HEK293T (cell line): ENCODE data around the gene IPO9.

ENCODE experiments used
- CTCF ChIA-PET: fragments of 350-600 bp; formaldehyde crosslinking; extraction: SDS; loops from one replicate; lab custom pipeline; 2021; ENCODE audit warnings: antibody characterized with exemption, inconsistent platforms; lab: Yijun Ruan, JAX
- POLR2A ChIA-PET: fragments of 350-600 bp; formaldehyde crosslinking; extraction: SDS; loops from one replicate; lab custom pipeline; 2020; ENCODE audit warnings: antibody characterized with exemption, inconsistent platforms; lab: Yijun Ruan, JAX
- DNase-seq: peaks from one replicate; pipeline ENCODE4 v3.0.0; 2012; ENCODE audit warnings: mixed read lengths; ENCODE audit errors: extremely low spot score
- ARNT ChIP-seq: fragments of 450-650 bp; IDR thresholded peaks from 2 replicates; pipeline ENCODE4 v1.6.1; 2017; ENCODE audit warnings: mild to moderate bottlenecking
- BHLHE40 ChIP-seq: fragments of 450-650 bp; IDR thresholded peaks from 2 replicates; pipeline ENCODE4 v1.6.1; 2016; ENCODE audit warnings: mild to moderate bottlenecking, moderate library complexity, borderline replicate concordance
- CTBP1 ChIP-seq: fragments of 450-650 bp; IDR thresholded peaks from 2 replicates; pipeline ENCODE4 v1.6.1; 2016; ENCODE audit warnings: borderline replicate concordance
- ELF4 ChIP-seq: fragments of 450-650 bp; IDR thresholded peaks from 2 replicates; pipeline ENCODE4 v1.6.1; 2017; ENCODE audit warnings: antibody characterized with exemption
- FOXA1 ChIP-seq: fragments of 450-650 bp; IDR thresholded peaks from 2 replicates; pipeline ENCODE4 v1.6.1; 2016; ENCODE audit warnings: mild to moderate bottlenecking
- FOXK2 ChIP-seq: fragments of 450-650 bp; IDR thresholded peaks from 2 replicates; pipeline ENCODE4 v1.6.1; 2016; ENCODE audit warnings: mild to moderate bottlenecking
- FOXM1 ChIP-seq: fragments of 450-650 bp; IDR thresholded peaks from 2 replicates; pipeline ENCODE4 v1.6.1; 2017; ENCODE audit warnings: mild to moderate bottlenecking, borderline replicate concordance
- HDGF ChIP-seq: fragments of 450-650 bp; IDR thresholded peaks from 2 replicates; pipeline ENCODE4 v1.6.1; 2017; ENCODE audit warnings: antibody characterized with exemption, borderline replicate concordance
- L3MBTL2 ChIP-seq: fragments of 450-650 bp; conservative IDR thresholded peaks from 2 replicates; pipeline ENCODE4 v1.6.1; 2016; ENCODE audit warnings: mild to moderate bottlenecking
- LEF1 ChIP-seq: fragments of 450-650 bp; IDR thresholded peaks from 2 replicates; pipeline ENCODE4 v1.6.1; 2017; ENCODE audit warnings: mild to moderate bottlenecking, borderline replicate concordance
- NFRKB ChIP-seq: fragments of 450-650 bp; IDR thresholded peaks from 2 replicates; pipeline ENCODE4 v1.6.1; 2016; ENCODE audit warnings: mild to moderate bottlenecking, moderate library complexity
- SP1 ChIP-seq: fragments of 450-650 bp; IDR thresholded peaks from 2 replicates; pipeline ENCODE4 v1.6.1; 2017
- SUZ12 ChIP-seq: fragments of 450-650 bp; IDR thresholded peaks from 2 replicates; pipeline ENCODE4 v1.6.1; 2016; ENCODE audit warnings: mild to moderate bottlenecking
- TARDBP ChIP-seq: fragments of 450-650 bp; IDR thresholded peaks from 2 replicates; pipeline ENCODE4 v1.6.1; 2016
- ZNF384 ChIP-seq: fragments of 450-650 bp; IDR thresholded peaks from 2 replicates; pipeline ENCODE4 v1.6.1; 2016
- TF ChIP-seq, protein P1 (sequence below): fragments of 450-650 bp; IDR thresholded peaks from 2 replicates; pipeline ENCODE4 v1.6.1; 2016

IPO9 gene

DNA sequence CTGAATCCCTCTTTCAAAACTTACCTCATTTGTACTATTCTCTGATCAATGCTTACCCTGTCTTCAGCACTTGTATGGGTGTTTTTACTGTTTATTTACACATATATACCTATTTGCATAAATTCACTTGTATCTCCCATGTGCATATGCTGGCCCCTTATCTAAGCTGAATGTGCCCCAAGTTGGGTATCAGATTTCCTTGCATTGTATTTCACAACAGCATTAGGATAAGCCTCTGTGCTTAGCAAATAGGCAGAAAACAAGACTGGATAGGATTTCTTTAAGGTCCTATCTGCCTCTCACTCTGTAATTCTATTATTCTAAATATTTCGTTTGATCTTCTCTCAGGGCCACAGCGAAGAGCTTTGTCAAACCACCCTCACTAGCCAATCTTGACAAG is 45.9 kb upstream of the IPO9 start:
- ChIA-PET CTCF (interaction anchor here (1.4 to 1.6 kb wide), 2 partner anchors 10 to 74 kb away, joined by 4 to 8 read pairs; no protein-coding TSS in a partner anchor), POLR2A (no interaction called here)
- no peak for DNase-seq
- TF ChIP-seq LEF1 (no peak), HDGF (no peak), SP1 (no peak), ZNF384 (no peak), NFRKB (no peak), L3MBTL2 (no peak), FOXK2 (no peak), ELF4 (no peak), FOXM1 (no peak), BHLHE40 (no peak), FOXA1 (no peak), TARDBP (no peak), ARNT (no peak), CTBP1 (no peak), SUZ12 (no peak)
- TF ChIP-seq, protein P1, sequence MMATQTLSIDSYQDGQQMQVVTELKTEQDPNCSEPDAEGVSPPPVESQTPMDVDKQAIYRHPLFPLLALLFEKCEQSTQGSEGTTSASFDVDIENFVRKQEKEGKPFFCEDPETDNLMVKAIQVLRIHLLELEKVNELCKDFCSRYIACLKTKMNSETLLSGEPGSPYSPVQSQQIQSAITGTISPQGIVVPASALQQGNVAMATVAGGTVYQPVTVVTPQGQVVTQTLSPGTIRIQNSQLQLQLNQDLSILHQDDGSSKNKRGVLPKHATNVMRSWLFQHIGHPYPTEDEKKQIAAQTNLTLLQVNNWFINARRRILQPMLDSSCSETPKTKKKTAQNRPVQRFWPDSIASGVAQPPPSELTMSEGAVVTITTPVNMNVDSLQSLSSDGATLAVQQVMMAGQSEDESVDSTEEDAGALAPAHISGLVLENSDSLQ = no peak

DNA sequence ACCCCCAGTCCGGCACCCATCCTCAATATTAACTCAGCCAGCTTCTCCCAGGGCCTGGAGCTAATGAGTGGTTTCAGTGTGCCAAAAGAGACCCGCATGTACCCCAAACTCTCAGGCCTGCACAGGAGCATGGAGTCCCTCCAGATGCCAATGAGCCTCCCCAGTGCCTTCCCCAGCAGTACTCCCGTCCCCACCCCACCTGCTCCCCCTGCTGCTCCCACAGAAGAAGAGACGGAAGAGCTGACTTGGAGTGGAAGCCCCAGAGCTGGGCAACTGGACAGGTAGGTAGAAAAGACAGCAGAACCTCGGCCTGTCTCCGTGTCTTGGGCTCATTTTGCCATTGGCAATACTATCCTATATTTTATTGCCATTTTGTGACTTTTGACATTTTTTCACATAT is 45.4 kb upstream of the IPO9 start:
- CTCF ChIA-PET = interaction anchor here (1.4 to 1.6 kb wide), 2 partner anchors 9 to 74 kb away, joined by 4 to 8 read pairs; no protein-coding TSS in a partner anchor
- TF ChIP-seq ELF4 (no peak), BHLHE40 (no peak), FOXA1 (no peak), SUZ12 (no peak), HDGF (no peak), FOXK2 (no peak), TARDBP (no peak), L3MBTL2 (no peak), SP1 (no peak), ARNT (no peak), FOXM1 (no peak), NFRKB (no peak), CTBP1 (no peak), LEF1 (no peak), ZNF384 (no peak)
- TF ChIP-seq, protein P1 = no peak
- POLR2A ChIA-PET = no interaction called here

DNA sequence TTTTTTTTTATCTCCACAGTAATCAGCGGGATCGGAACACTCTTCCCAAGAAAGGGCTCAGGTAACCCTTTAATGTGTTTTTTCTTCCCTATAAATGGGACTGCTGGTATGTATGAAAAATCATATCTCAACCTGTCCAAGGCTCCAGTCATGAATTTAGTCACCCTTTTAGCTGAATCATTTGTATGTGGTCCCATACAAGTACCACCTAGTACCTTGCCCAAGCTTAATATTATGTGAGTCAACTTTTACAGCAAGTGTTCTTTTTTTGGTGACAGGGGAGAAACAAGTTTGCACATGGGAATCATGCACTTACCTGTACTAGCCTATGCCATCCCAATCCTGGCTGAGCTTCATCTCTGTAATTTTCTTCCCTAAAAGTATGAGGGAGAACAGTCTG is 43.7 kb upstream of the IPO9 start:
- no peak for DNase-seq
- ChIA-PET CTCF (interaction anchor here (0.9 to 1.4 kb wide), 3 partner anchors 9 to 76 kb away, joined by 3 to 4 read pairs (median 3); no protein-coding TSS in a partner anchor), POLR2A (interaction anchor here (1.0 kb wide), 1 partner anchor 73 kb away, joined by 3 read pairs; no protein-coding TSS in a partner anchor)
- TF ChIP-seq, protein P1 = no peak
- TF ChIP-seq FOXK2 = no peak
- no peak for TF ChIP-seq ZNF384
- no peak for TF ChIP-seq NFRKB
- no peak for TF ChIP-seq ELF4
- no peak for TF ChIP-seq FOXM1

More for the DNA sequence above, 45.4 kb upstream of the IPO9 start:
- no peak for DNase-seq

DNA sequence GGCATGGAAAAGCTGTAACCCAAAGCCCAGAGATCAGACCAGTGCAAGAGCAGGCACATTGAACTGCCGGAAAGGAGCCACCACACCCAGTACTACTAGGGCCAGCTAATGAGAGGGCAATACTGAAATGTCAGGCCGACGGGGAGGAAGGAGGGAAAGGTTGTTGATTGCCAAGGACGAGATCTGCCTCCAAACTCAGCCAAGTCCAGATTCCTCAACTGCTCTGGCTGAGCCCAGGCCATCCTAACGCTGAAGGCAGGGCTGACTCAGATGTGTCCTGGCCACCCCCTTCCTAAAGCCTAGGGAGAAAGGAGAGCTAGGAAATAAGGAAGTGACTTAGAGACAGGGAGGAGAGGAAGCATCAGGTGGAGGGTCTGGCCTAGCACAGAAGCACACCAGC is 42.1 kb upstream of the IPO9 start:
- DNase-seq = no peak
- CTCF ChIA-PET = interaction anchor here (4.6 kb wide), 1 partner anchor 78 kb away, joined by 17 read pairs; no protein-coding TSS in a partner anchor
- POLR2A ChIA-PET = no interaction called here
- no peak for TF ChIP-seq LEF1
- no peak for TF ChIP-seq FOXM1
- no peak for TF ChIP-seq HDGF
- TF ChIP-seq, protein P1 = no peak
- TF ChIP-seq ELF4 = no peak
- no peak for TF ChIP-seq SUZ12
- no peak for TF ChIP-seq ZNF384
- TF ChIP-seq CTBP1 = no peak
- no peak for TF ChIP-seq FOXK2
- no peak for TF ChIP-seq BHLHE40

DNA sequence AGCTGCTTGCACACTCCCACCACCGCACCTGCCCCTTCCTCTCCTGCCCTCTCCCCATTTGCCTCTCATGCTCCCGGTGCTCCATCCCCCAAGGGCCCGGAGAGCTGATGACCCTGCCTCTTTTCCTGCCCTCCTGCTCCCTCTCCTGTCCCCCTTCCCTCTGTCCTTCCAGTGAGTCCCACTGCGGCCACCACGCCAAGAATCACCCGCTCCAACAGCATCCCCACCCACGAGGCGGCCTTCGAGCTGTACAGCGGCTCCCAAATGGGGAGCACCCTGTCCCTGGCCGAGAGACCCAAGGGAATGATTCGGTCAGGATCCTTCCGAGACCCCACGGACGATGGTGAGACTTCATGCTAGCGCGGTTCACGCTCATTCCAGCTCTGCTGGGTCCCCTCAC is 40.7 kb upstream of the IPO9 start:
- TF ChIP-seq TARDBP = no peak
- TF ChIP-seq NFRKB = no peak
- TF ChIP-seq L3MBTL2 = no peak
- no peak for TF ChIP-seq LEF1
- DNase-seq = no peak
- ChIA-PET POLR2A (no interaction called here), CTCF (interaction anchor here (0.9 to 4.6 kb wide), 2 partner anchors 79 to 229 kb away, joined by 4 to 17 read pairs; no protein-coding TSS in a partner anchor)

DNA sequence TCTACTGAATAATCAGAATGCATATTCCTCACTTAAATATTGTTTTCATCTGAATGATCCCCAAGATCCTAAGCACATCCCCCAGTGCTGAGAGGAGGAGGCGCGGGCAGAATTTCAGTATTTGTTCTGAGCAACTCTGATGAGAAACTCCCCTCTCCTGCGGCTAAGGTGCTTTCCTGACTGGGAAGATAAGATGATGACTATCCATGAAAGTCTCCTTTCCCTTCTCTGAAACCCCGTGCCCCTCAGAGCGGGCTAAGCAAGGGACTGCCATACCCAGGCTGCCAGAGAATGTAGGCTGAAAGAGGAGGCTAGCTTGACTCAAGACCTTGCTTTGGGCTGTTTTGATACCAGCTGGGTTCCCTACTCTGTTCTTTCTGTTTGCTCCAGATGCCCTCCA is 39.7 kb upstream of the IPO9 start:
- ChIA-PET POLR2A (no interaction called here), CTCF (interaction anchor here (0.9 to 4.6 kb wide), 2 partner anchors 80 to 230 kb away, joined by 4 to 17 read pairs; no protein-coding TSS in a partner anchor)
- TF ChIP-seq SP1 (no peak), TARDBP (no peak), ZNF384 (no peak), FOXA1 (no peak), NFRKB (no peak), L3MBTL2 (no peak), BHLHE40 (no peak), SUZ12 (no peak)
- TF ChIP-seq, protein P1 = no peak
- DNase-seq = no peak
